Activated CD4-positive, alpha-beta T cell treated with anti-CD3 and anti-CD28 coated beads, Interleukin-2, Interleukin-6, amounts not matched to agents 100 ng/mL and 50 ng/mL, durations not matched to agents 16 hours and 8 hours (primary cell): ENCODE results near the gene U2AF1L4.
A peak's percentile ranks its signal among the peaks of the same experiment; 100 is the strongest.

Experiments used
- DNase-seq: peaks from one replicate; pipeline ENCODE4 v3.0.0-alpha.2; 2020

U2AF1L4 gene

DNA sequence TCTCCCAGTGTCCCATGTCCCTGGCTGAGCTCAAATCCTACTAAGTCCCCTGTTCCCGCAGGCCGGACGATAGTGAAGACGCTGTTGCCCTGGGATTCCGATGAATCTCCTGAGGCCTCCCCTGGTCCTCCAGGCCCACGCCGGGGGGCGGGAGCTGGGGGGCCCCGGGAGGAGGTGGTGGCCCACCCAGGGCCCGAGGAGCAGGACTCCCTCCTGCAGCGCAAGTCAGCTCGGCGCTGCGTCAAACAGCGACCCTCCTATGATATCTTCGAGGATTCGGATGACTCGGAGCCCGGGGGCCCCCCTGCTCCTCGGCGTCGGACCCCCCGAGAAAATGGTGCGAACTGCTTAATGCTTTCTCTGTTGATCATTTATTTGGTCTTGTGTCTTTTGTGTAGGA lies 21.5 kb downstream of the U2AF1L4 start:
- DNase-seq = no peak

DNA sequence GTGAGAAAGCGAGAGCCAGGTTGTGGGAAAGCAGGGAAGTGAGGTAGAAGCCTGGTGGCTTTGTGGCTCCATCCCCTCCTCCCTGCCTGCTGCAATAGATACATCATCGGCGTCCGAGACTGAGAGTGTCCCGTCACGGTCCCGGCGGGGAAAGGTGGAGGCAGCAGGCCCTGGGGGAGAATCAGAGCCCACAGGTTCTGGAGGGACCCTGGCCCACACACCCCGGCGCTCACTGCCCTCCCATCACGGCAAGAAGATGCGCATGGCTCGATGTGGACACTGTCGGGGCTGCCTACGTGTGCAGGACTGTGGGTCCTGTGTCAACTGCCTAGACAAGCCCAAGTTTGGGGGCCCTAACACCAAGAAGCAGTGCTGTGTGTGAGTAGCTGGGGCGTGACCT lies 22.3 kb downstream of the U2AF1L4 start:
- no peak for DNase-seq

DNA sequence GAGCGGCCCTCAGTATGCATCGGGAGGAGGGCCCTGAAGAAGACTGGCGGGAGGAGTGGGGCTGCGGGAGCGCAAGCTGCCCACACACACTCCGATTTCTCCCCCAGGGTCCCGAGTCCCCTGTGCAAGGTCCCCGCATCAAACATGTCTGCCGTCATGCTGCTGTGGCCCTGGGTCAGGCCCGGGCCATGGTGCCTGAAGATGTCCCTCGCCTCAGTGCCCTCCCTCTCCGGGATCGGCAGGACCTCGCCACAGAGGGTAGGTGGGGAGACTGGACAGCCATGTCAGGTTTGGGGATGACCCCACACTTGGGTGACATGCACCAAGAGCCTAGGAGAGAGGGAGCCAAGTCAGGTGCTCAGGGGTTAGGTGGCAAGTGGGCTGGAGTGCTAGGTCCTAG lies 22.8 kb downstream of the U2AF1L4 start:
- no peak for DNase-seq

DNA sequence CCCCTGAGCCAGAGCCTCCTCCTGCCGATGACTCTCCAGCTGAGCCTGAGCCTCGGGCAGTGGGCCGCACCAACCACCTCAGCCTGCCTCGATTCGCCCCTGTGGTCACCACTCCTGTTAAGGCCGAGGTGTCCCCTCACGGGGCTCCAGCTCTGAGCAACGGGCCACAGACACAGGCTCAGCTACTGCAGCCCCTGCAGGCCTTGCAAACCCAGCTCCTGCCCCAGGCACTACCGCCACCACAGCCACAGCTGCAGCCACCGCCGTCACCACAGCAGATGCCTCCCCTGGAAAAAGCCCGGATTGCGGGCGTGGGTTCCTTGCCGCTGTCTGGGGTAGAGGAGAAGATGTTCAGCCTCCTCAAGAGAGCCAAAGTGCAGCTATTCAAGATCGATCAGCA lies 23.8 kb downstream of the U2AF1L4 start:
- DNase-seq = no peak

DNA sequence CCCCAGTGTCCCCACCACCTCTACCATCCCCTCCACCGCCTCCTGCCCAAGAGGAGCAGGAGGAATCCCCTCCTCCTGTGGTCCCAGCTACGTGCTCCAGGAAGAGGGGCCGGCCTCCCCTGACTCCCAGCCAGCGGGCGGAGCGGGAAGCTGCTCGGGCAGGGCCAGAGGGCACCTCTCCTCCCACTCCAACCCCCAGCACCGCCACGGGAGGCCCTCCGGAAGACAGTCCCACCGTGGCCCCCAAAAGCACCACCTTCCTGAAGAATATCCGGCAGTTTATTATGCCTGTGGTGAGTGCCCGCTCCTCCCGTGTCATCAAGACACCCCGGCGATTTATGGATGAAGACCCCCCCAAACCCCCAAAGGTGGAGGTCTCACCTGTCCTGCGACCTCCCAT lies 24.6 kb downstream of the U2AF1L4 start:
- DNase-seq = no peak

DNA sequence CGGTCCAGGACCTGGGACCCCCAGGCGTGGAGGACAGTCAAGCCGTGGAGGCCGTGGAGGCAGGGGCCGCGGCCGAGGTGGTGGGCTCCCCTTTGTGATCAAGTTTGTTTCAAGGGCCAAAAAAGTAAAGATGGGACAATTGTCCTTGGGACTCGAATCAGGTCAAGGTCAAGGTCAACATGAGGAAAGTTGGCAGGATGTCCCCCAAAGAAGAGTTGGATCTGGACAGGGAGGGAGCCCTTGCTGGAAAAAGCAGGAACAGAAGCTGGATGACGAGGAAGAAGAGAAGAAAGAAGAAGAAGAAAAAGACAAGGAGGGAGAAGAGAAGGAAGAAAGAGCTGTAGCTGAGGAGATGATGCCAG lies 25.1 kb downstream of the U2AF1L4 start:
- DNase-seq = no peak

DNA sequence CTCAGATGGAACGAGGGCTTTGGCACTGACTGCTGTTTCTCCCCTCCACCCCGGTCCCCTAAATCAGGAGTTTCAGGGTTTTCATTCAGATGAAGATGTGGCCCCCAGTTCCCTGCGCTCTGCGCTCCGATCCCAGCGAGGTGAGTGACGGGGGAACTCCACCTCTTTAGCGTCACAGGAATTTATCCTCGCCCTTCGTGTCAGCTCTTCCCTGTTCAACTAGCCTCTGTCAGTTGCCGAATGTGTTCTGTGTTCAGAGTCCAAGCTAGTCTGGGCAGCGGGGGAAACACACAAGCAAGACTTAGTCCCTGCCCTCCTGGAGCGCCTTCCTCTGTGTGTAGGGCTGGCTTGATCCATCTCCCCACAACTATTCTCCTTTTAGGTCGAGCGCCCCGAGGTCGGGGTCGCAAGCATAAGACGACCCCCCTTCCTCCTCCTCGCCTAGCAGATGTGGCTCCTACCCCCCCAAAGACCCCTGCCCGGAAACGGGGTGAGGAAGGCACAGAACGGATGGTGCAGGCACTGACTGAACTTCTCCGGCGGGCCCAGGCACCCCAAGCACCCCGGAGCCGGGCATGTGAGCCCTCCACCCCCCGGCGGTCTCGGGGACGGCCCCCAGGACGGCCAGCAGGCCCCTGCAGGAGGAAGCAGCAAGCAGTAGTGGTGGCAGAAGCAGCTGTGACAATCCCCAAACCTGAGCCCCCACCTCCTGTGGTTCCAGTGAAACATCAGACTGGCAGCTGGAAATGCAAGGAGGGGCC lies 25.6 kb downstream of the U2AF1L4 start:
- no peak for DNase-seq

DNA sequence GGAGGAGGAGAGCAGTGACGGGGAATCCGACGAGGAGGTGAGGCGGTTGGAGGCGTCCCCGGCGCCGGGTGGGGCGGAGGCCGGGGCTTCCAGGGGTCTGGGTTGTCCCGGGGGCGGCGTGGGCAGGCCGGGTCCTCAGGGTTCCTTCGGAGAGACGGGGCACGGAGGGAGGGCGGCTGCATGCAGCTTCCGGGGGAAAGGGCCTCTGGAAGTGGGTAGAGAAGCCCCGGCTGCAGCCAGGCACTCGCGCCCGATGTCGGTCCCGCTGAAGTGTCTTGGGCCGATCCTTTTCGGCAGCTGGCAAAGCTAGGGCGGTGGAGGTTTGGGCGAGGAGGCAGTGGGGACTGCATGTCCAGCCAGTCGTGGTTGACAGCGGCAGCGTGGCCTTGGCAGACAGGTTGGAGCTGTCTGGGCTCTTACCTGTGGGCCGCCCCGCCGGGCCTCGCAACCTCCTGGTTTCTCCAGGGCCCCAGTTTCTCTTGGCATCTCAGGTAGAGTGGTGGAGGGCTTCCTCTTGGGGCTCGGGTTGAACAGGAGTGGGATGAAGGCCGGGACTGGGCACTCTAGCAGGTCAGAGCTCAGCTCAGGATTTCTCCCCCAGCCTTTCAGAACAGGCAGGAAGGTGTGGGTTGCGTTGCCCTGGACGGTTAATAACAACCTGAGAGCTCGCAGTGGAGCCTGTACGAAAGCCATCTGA lies 26.7 kb downstream of the U2AF1L4 start:
- peak; percentile 58 for DNase-seq

DNA sequence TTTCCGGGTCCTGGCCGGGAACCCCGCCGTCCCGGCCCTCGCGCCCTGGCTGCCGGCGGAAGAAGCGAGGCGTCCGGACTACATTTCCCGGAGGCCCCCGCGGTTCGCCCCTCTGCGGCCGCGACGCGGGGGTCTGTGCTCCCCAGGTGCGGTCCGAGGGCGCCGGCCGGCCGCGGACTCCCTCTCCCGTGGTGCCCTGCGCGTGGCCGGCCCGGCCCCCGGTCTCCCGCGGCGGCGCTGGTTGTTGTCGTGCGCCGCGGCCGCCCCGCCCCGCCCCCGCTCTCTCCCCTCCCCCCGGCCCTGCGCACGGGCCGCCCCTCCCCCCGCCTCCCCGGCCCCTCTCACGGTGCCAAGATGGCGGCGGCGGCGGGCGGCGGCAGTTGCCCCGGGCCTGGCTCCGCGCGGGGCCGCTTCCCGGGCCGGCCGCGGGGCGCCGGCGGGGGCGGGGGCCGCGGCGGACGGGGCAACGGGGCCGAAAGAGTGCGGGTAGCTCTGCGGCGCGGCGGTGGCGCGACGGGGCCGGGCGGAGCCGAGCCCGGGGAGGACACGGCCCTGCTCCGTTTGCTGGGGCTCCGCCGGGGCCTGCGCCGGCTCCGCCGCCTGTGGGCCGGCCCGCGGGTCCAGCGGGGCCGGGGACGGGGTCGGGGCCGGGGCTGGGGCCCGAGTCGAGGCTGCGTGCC lies 27.4 kb downstream of the U2AF1L4 start, which contains the start of gene KMT2B:
Gene KMT2B, plus strand, starts transcription at position 339 of the 680 bp plus-strand sequence. Its CDS starts 16 bp downstream, at position 355.
- peak; percentile 98 for DNase-seq

DNA sequence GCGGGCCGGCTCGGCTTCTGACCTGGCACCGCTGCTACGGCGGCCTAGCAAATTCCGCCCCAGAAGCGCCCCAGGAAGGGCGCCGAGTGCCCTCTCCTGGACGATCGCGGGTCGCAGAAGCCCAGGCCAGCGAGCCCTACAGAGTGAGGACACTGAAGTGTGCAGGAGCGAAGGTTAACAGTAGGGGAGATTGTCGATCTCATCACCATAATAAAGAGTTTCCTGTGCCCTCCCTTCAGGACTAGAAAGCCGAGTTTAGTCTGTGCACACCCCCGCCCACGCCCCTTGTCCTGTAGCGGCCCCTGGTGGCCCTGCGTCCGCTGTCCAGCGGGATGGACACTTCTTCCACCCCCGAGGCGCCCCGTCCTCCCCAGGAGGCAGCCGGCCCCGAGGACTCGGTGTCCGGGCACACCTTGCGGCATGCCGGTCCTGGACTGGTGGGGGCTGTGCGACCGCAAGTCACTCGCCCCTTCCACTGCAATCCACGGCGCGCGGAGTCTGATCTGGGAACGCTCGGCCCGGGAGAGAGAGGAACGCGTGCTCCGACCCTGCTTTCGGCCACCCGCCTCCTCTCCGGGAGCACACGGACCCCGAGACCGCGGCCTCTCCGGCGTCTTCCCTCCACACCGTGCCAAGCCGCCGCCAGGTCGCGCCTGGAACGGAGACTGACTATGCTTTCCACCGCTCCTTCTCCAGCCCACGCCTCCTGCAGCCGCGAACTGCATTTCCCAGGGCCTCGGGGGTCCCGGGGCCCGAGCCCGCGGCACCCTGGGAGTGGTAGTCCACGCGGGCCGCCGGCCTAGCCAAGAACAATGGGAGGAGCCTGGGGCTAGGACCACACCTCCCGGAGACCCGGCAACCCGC lies 28.2 kb downstream of the U2AF1L4 start:
- peak; percentile 84 for DNase-seq

DNA sequence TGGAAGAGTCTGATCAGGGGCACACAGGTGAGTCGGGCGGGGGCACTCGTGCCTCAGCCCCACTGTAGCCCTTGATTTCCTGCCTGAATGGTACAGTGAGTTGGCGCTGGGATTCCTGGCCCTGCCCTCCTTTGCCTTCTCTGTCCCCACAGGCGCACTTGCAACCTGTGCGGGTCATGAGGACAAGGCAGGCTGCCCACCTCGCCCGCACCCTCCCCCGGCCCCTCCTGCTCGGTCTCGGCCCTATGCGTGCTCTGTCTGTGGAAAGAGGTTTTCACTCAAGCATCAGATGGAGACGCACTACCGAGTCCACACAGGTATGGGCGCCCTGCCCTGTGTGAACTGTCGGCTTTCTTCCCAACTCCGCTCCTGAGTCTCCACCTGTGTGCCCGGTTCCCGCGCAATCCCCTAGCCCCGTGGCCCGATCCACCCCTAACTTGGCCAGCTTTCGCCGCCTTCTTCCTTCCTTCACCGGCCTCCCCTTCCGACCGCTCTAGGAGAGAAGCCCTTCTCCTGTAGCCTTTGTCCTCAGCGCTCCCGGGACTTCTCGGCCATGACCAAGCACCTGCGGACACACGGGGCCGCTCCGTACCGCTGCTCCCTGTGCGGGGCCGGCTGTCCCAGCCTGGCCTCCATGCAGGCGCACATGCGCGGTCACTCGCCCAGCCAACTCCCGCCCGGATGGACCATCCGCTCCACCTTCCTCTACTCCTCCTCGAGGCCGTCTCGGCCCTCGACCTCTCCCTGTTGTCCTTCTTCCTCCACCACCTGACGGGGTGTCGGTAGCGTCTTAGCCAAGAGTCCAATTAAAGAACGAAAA lies 29.0 kb downstream of the U2AF1L4 start:
- DNase-seq = peak; percentile 43

DNA sequence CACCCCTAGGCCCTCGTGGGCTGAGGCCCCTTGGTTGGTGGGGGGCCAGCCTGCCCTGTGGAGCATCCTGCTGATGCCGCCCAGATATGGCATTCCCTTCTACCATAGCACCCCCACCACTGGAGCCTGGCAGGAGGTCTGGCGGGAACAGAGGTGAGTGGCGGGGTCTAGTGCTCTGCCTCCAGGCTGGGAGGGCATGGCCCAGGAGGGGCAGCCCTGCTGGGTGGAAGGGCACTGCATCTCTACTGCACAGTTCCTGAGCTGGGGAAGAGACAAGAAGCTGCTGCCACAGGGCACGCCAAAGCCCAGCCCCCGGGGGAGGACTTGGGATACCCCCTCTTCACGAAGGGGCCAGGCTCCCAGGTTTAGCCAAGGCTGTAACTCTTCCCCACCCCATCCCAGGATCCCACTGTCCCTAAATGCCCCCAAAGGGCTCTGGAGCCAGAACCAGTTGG lies 29.8 kb downstream of the U2AF1L4 start:
- peak; percentile 21 for DNase-seq

DNA sequence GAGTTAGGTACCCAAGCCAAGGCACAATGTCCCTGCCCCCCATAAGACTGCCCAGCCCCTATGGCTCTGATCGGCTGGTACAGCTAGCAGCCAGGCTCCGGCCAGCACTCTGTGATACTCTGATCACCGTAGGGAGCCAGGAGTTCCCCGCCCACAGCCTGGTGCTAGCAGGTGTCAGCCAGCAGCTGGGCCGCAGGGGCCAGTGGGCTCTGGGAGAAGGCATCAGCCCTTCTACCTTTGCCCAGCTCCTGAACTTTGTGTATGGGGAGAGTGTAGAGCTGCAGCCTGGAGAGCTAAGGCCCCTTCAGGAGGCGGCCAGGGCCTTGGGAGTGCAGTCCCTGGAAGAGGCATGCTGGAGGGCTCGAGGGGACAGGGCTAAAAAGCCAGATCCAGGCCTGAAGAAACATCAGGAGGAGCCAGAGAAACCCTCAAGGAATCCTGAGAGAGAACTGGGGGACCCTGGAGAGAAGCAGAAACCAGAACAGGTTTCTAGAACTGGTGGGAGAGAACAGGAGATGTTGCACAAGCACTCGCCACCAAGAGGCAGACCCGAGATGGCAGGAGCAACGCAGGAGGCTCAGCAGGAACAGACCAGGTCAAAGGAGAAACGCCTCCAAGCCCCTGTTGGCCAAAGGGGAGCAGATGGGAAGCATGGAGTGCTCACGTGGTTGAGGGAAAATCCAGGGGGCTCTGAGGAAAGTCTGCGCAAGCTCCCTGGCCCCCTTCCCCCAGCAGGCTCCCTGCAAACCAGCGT lies 30.4 kb downstream of the U2AF1L4 start:
- DNase-seq = peak; percentile 74

DNA sequence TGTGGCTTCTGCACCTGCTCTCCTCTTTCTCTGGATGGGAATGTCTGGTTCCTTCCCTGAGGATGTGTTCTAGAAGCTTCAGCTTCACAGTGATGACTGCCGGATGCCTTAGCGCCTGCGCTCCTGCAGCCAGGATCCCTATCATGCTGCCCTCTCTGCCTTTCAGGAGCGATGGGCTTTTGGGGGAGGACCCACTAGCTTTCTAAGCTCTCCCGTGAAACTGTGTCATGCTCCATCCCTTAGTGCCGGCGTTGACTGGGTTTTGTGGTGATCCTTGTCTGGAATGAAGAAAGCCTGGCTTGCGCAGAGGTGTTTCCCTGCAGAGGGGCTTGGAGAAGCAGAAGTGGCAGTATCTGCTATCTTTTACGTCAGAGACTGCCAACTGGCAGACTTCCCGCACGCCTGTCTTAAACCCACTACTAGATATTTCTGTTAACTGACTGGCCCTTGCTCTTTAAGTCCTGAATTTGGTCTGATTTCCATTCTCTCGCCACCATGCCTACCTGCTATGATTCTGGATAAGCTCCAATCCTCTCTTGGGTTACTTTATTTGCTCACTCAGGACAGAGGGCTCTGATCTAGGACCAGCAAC lies 31.2 kb downstream of the U2AF1L4 start:
- peak; percentile 22 for DNase-seq

DNA sequence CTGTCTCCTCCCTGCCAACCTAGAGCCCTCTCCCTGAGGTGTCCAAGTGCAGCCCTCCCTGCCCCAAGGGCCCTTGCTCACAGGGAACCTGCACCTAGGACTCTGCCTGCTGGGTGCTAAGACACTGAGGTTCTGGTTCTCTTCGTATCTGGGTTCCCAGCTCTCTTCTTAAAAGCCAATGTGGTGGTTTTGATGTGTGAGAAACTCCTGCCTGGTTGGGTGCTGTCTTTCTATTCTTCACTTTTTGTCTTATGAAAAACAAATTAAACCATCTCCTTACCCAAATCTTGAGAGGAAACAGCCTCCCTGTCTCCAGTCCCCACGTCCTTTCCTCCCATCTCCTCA lies 31.7 kb downstream of the U2AF1L4 start:
- no peak for DNase-seq

DNA sequence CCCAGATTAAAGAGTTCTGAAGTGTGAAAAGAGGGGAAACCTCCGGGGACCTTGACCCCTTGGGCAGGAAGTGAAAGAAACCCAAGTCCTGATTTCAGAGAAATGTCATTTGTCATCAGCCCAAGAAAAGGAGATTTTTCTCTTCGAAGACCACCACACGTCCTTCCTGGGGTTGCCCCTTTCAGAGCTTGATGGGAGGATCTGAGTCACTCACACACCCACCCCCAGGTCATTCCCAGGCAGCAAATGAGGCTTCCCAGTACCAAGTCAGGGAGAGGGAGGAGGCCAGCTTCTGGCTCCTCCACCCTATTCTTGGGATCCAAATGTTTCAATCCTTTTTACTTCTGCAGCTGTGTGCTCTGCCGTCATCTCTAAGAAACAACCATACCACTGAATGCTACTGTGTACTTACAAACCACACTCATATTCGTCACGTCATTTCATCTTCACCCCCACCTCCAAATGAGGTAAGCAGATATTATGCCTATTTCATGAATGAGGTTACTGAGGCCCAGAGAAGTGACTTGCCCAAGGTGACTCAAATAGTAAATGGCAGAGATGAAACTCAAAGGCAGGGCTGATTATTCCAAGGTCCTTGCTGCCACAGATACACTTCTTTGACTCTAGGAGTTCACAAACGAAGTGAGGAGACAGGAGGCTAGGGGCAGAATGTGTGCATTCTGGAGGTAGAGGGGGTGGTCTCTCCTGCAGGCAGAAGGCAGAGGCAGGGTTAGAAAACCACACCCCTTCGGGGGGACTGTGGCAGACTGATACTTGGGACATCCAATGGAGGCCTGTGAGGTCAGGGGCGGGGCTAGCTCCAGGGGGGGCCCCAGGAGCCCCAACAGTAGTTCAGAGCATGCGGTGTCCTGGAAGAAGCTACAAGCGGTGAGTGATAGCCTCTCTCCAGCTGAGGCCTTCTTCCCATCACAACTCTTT lies 32.4 kb downstream of the U2AF1L4 start:
- peak; percentile 92 for DNase-seq

DNA sequence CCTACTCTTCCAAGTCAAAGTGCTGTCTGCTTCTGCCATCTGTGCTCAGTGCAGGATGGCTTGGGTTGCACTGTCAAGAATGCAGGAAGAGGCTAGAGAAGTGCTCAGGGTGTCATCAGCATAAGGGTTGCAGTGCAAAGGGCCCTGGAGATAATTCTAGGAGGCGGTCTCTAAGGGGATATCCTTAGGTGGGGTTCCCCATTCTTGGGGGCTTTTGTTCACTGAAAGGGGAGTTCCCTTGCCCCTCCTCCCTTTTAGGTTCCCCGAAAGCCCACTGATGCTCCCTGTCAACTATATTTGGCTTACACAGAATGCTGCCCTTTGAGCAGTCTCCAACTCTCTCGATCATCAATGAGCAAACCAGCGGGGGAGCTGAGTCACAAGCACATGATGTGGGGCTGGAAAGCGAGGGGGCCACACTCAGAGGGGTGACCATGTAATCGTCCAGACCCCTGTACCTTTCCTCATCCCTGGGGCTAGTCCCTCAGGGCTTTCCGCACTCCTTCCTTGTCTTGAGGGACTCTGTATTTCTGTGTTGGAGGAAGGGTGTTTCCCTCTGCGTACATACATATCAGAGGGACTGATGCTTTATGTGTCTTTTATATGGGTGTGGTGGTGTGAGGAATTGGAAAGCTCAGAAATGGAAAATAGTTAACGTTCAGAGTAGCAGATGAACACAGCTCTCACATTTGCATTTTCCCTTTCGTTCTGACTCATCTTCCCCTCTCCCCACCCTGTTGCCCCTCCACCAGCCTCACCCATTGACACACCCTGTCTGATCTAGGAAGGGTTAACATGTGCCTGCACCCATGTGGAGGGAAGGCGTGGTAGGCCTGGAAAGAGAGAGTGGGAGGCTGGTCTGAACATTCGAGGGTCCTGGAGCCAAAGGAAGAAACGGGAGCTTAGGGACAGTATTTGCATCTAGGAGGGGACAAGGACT lies 34.2 kb downstream of the U2AF1L4 start:
- DNase-seq = peak; percentile 94

DNA sequence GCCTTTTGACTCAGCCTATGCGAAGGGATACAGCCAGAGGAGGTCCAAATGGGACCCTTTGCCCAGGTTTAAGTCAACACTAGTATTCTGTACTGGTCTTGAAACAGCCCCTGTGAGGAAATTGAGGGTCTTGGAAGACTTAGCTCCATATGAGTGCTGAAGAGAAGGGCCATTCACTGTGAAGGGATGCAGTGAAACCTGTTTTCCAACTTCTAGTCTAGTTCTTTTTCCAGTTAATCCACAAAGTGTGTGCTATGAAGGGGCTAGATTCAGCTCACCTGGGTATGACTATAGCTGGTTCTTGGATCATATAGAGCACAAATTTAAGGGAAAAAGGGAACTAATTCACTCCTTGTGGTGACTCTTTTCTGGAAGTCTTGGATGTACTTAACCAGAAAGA lies 36.8 kb downstream of the U2AF1L4 start:
- DNase-seq = no peak
